Upper lobe of right lung (tissue), 1 donor: ENCODE measurements around the gene CFC1. TPM values are rescaled to one million over a fixed set of nuclear protein-coding genes. Genes with fewer than 3 reads are reported as not detected.
A peak's percentile ranks its signal among the peaks of the same experiment; 100 is the strongest.
"Not testable (repeated sequence)": the region's sequence is repeated elsewhere in the genome, so short reads cannot be mapped to it uniquely, and the experiment has no call there.

Experiments used
- ATAC-seq: fragments of 200-7000 bp; cut with Tn5 transposase; one replicate; pipeline ENCODE4 v1.9.1; 2020; ENCODE audit warnings: mild to moderate bottlenecking, moderate library complexity
- DNase-seq: peaks from one replicate; pipeline ENCODE4 v3.0.0-alpha.2; 2020
- H3K27ac ChIP-seq: fragments of 200-600 bp; one replicate; pipeline ENCODE4 v1.8.0; 2022
- H3K27me3 ChIP-seq: fragments of 200-600 bp; one replicate; pipeline ENCODE4 v1.8.0; 2022; ENCODE audit warnings: mild to moderate bottlenecking
- H3K36me3 ChIP-seq: fragments of 200-600 bp; one replicate; pipeline ENCODE4 v1.8.0; 2022
- H3K4me1 ChIP-seq: fragments of 200-600 bp; one replicate; pipeline ENCODE4 v1.8.0; 2022
- H3K4me3 ChIP-seq: fragments of 200-600 bp; one replicate; pipeline ENCODE4 v1.8.0; 2022; ENCODE audit warnings: mild to moderate bottlenecking
- H3K9me3 ChIP-seq: fragments of 200-600 bp; one replicate; pipeline ENCODE4 v1.8.0; 2022
- intact Hi-C: fragments of 100-400 bp; cut with DNase I; formaldehyde crosslinking; loops from one replicate; pipeline ENCODE4 v1.11.0; 2022
- total RNA-seq: library from RNA; stranded (reverse); fragmentation: NEBNext Ultra II Directional; extraction: Animal tissue kit (Norgen Biotek cat#: 25700); gene quantifications from one replicate; pipeline ENCODE4 v1.2.1, GENCODE V29; 2021
- donor health status: DM: no; HTN: yes; CAD: no; lungs with severe emphysema.

Gene CFC1
- total RNA-seq, 1 donor from 2014 or later = 0.38 TPM

DNA sequence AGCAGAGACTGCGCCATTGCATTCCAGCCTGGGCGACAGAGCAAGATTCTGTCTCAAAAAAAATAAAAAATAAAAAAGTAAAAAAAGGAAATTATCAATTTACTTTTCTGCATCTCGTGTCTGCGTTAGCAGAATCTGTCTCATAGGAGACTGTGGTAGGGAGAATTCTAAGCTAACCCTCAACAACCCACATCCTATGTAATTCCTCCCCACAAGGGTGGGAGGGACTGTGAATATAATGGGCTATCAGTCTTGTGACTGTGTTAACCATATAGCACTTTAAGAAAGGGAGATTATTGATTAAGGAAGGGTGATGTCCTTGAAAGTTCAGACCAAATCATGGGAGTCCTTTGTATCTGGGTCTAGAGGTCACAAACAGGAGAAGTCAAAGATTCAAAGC, 33.2 kb downstream of the CFC1 start:
- H3K9me3 ChIP-seq, H3K27me3 ChIP-seq, H3K4me1 ChIP-seq, H3K36me3 ChIP-seq, H3K27ac ChIP-seq, DNase-seq, H3K4me3 ChIP-seq, intact Hi-C loops, ATAC-seq: not testable (repeated sequence)

DNA sequence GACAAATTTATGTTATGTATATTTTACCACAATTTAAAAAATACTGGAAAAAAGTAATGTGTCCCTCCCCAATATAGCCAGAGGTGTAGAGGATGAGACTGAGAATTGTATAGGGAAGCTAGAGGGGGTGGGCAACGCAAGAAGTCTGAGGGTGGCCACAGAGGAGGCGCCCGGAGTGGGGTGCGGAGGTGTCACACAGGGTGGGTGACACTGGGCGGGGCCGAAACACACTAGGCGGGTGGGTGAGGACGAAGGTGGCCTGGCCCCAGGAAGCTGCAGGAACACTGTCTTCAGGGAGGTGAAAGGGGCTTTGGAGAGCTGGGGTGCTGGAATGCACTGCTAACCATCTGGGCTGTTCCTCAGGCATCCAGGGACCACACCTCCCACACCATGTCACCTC, 42.9 kb downstream of the CFC1 start:
- DNase-seq, ATAC-seq, intact Hi-C loops, H3K4me1 ChIP-seq, H3K9me3 ChIP-seq, H3K36me3 ChIP-seq, H3K4me3 ChIP-seq, H3K27ac ChIP-seq, H3K27me3 ChIP-seq: not testable (repeated sequence)

DNA sequence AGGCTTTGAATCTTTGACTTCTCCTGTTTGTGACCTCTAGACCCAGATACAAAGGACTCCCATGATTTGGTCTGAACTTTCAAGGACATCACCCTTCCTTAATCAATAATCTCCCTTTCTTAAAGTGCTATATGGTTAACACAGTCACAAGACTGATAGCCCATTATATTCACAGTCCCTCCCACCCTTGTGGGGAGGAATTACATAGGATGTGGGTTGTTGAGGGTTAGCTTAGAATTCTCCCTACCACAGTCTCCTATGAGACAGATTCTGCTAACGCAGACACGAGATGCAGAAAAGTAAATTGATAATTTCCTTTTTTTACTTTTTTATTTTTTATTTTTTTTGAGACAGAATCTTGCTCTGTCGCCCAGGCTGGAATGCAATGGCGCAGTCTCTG, 45.2 kb downstream of the CFC1 start:
- H3K9me3 ChIP-seq, H3K4me3 ChIP-seq, H3K36me3 ChIP-seq, DNase-seq, intact Hi-C loops, ATAC-seq, H3K27me3 ChIP-seq, H3K27ac ChIP-seq, H3K4me1 ChIP-seq: not testable (repeated sequence)

DNA sequence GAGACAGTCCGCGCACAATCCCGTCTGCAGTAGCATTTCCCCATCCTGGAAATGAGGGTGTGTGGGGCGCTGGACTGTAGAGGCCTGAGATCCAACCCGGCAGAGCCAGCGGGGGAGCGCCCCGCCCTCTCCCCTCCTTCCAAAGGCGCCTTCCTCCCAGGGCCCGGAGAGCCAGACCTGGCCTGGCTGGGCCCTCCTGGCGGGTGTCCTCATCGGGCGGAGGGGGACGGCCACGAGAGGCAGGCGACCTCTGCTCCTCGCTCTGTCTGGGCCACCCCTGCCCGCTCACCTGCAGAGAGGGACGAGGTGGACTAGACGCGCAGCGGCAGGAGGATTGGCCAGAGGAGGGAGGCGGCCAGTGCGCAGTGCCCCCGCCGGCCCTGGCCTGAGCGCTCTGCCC, 49.9 kb downstream of the CFC1 start:
- H3K4me1 ChIP-seq, DNase-seq, H3K27ac ChIP-seq, H3K4me3 ChIP-seq, H3K27me3 ChIP-seq, intact Hi-C loops, H3K9me3 ChIP-seq, H3K36me3 ChIP-seq: not testable (repeated sequence)
- peak; percentile 16 for ATAC-seq

DNA sequence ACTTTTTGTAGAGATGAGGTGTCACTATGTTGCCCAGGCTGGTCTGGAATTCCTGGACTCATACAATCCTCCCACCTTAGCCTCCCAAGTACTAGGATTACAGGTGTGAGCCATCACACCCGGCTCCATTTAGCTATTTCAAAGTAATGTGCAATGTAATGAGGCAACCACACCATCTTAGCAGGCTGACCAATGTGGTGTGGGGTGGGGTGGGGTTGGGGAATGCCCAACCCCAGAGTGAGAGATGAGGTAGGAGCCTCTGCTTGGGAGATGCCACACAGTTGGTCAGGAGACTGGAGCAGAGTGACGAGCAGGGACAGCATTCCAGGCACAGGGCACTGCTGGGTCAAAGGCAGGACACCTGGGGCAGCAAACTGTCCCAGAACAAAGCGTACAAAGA, 51.0 kb downstream of the CFC1 start:
- intact Hi-C loops, H3K4me1 ChIP-seq, H3K27me3 ChIP-seq, H3K27ac ChIP-seq, H3K4me3 ChIP-seq, H3K36me3 ChIP-seq, ATAC-seq, DNase-seq, H3K9me3 ChIP-seq: not testable (repeated sequence)

DNA sequence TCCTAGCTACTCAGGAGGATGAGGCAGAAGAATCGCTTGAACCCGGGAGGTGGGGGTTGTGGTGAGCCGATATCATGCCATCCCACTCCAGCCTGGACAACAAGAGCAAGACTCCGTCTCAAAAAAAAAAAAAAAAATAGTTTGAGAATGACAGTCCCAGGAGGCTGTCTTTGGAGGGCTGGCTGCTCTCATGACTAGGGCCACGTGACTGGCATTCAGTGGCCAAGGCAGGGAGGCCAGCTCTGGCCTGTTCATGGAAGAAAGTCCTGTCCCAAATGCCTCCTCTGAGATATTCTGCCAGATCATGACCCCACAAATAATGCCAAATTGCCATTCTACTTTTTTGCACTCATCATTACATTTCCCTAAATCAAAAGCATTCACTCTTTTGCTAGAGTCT, 54.4 kb downstream of the CFC1 start:
- H3K4me1 ChIP-seq, DNase-seq, H3K27me3 ChIP-seq, H3K36me3 ChIP-seq, H3K9me3 ChIP-seq, intact Hi-C loops, H3K4me3 ChIP-seq, H3K27ac ChIP-seq, ATAC-seq: not testable (repeated sequence)

DNA sequence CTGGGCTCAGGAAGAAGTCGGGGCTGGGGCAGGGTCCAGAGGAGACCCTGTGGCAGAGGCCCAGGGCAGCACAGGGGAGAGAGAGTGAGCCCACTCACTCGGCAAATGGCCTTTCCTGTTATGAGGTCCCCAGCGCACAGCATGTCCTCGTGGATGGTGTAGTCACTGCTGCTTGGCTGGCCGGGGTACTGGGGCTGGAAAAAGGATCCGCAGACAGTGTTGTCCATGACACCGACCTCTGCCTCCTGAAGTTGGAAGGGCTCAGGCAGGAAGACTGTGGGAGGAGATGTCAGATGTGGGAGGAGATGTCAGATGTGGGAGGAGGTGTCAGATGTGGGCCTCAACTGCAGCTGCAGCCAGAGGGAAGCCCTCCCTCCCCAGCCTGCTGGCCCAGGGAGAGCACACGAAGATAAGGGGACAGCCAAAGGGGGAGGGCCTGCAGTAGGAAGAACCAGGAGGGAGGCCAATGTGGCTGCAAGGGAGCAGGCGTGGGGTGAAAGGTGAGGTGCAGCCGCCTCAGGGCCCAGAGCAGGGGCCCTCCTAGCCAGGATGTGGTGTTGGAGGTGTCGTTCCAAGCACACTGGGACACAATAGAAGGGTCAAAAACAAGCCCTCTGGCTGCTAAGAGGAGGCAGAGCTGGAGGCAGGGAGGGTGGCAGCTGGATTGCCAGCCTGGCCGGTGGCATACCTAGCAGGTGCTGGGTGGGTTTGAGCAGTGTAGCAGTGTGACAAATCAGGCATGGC, 55.4 kb downstream of the CFC1 start:
- intact Hi-C loops, H3K9me3 ChIP-seq, H3K27ac ChIP-seq, H3K4me3 ChIP-seq, H3K36me3 ChIP-seq, DNase-seq, H3K4me1 ChIP-seq, H3K27me3 ChIP-seq: not testable (repeated sequence)
- ATAC-seq = peak; percentile 11

DNA sequence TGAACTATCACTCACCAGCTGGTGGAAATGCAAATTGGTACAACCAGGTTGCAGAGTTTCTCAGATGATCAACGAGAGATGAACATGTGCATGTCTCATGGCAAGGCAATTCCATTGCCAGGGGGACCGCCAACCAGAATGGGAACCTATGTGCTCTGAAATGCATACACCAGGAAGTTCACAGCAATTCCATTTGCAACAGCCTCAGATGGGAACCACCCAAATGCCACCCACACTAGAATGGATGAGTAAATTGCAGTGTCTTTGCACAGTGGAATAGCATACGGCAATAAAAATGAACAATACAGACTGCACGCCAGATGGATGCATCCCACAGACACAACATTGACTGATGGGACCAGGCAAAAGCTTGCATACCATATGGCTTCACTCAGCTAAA, 56.6 kb downstream of the CFC1 start:
- H3K4me3 ChIP-seq, DNase-seq, H3K9me3 ChIP-seq, H3K36me3 ChIP-seq, H3K4me1 ChIP-seq, H3K27me3 ChIP-seq, ATAC-seq, intact Hi-C loops, H3K27ac ChIP-seq: not testable (repeated sequence)

Other genes with a start within 250 kb of the CFC1 start
- 67.8 TPM for gene PTPN18, start 243.5 kb downstream of the CFC1 start, total RNA-seq
- gene POTEI, start 90.2 kb downstream of the CFC1 start, total RNA-seq = not detected
- not detected for gene CFC1B, start 78.4 kb downstream of the CFC1 start, total RNA-seq
- gene POTEJ, start 11.9 kb upstream of the CFC1 start, total RNA-seq = not detected
- gene GPR148, start 129.5 kb upstream of the CFC1 start, total RNA-seq = not detected
- not detected for gene AMER3, start 156.0 kb upstream of the CFC1 start, total RNA-seq
- gene ARHGEF4, start 237.3 kb upstream of the CFC1 start, total RNA-seq = 11.1 TPM